K562 (cell line): ENCODE results near the gene CEBPE. TPM values are rescaled to one million over a fixed set of nuclear protein-coding genes. Genes with fewer than 3 reads are reported as not detected.

Source experiments
- BCOR ChIP-seq: fragments of 450-650 bp; IDR thresholded peaks from 2 replicates; pipeline ENCODE4 v1.6.1; 2016
- BMI1 ChIP-seq: fragments of 150-350 bp; IDR thresholded peaks from 2 replicates; pipeline ENCODE4 v1.6.1; 2014; ENCODE audit warnings: low read length
- CBFA2T3 ChIP-seq: fragments of 450-650 bp; IDR thresholded peaks from 2 replicates; pipeline ENCODE4 v1.6.1; 2017
- CCAR2 ChIP-seq: fragments of 200-400 bp; formaldehyde crosslinking; IDR thresholded peaks from 2 replicates; pipeline ENCODE4 v1.6.1; 2017; ENCODE audit warnings: mild to moderate bottlenecking, low read depth, low read length
- EGR1 ChIP-seq: fragments of 450-650 bp; conservative IDR thresholded peaks from 2 replicates; pipeline ENCODE4 v1.6.1; 2017; ENCODE audit warnings: mild to moderate bottlenecking
- EHMT2 ChIP-seq: fragments of 450-650 bp; IDR thresholded peaks from 2 replicates; pipeline ENCODE4 v1.6.1; 2018; ENCODE audit warnings: antibody characterized with exemption
- ELF2 ChIP-seq: fragments of 250-450 bp; sonication (Bioruptor Pico); IDR thresholded peaks from 2 replicates; pipeline ENCODE4 v1.5.0; 2021; ENCODE audit warnings: mild to moderate bottlenecking
- ELF4 ChIP-seq: fragments of 450-650 bp; formaldehyde crosslinking; IDR thresholded peaks from 2 replicates; pipeline ENCODE4 v1.4.0; 2022; ENCODE audit warnings: missing genetic modification characterization
- EP400 ChIP-seq: fragments of 450-650 bp; IDR thresholded peaks from 2 replicates; pipeline ENCODE4 v1.6.1; 2017; ENCODE audit warnings: antibody characterized with exemption, mild to moderate bottlenecking, moderate library complexity
- FOSL1 ChIP-seq: fragments of 200-800 bp; sonication (Bioruptor generic); conservative IDR thresholded peaks from 2 replicates; pipeline ENCODE4 v1.6.1; 2016; ENCODE audit warnings: missing genetic modification characterization, missing compliant biosample characterization
- FOXP1 ChIP-seq: sonication (generic); formaldehyde crosslinking; IDR thresholded peaks from 2 replicates; pipeline ENCODE4 v1.8.0; 2022; ENCODE audit warnings: mild to moderate bottlenecking, missing genetic modification reagents
- HNRNPL ChIP-seq: fragments of 200-400 bp; formaldehyde crosslinking; IDR thresholded peaks from 2 replicates; pipeline ENCODE4 v1.6.1; 2017; ENCODE audit warnings: low read depth, mild to moderate bottlenecking, low read length
- JUNB ChIP-seq: fragments of 450-650 bp; formaldehyde crosslinking; conservative IDR thresholded peaks from 2 replicates; pipeline ENCODE4 v1.4.0; 2020; ENCODE audit warnings: mild to moderate bottlenecking
- KDM1A ChIP-seq, 2 experiments: fragments of 450-650 bp; IDR thresholded peaks; 2 replicates each; pipeline ENCODE4 v1.6.1; 2016; ENCODE audit warnings: mild to moderate bottlenecking in 2 of 2
- KDM2B ChIP-seq: fragments of 250-450 bp; sonication (Bioruptor Pico); IDR thresholded peaks from 2 replicates; pipeline ENCODE4 v1.8.0; 2021; ENCODE audit warnings: mild to moderate bottlenecking, moderate library complexity
- KLF13 ChIP-seq: fragments of 450-650 bp; IDR thresholded peaks from 2 replicates; pipeline ENCODE4 v1.6.1; 2016; ENCODE audit warnings: missing genetic modification characterization, low read depth, mild to moderate bottlenecking, missing compliant biosample characterization, moderate library complexity, borderline replicate concordance
- KLF16 ChIP-seq: IDR thresholded peaks from 2 replicates; pipeline ENCODE4 v1.6.1; 2016; ENCODE audit warnings: antibody characterized with exemption
- MAFK ChIP-seq: IDR thresholded peaks from 2 replicates; pipeline ENCODE4 v1.6.1; 2011; ENCODE audit warnings: low read length, improper control_type of control experiment
- MBD2 ChIP-seq: sonication (generic); IDR thresholded peaks from 2 replicates; pipeline ENCODE4 v1.6.1; 2016; ENCODE audit warnings: low read depth, borderline replicate concordance
- NFATC3 ChIP-seq: fragments of 450-650 bp; IDR thresholded peaks from 2 replicates; pipeline ENCODE4 v1.6.1; 2017; ENCODE audit warnings: mild to moderate bottlenecking
- PRPF4 ChIP-seq: fragments of 200-400 bp; formaldehyde crosslinking; IDR thresholded peaks from one replicate; pipeline ENCODE4 v1.6.1; 2017; ENCODE audit warnings: low read length, low read depth, mild to moderate bottlenecking; ENCODE audit not compliant: insufficient read depth, poor library complexity, severe bottlenecking
- RBM39 ChIP-seq: fragments of 200-400 bp; formaldehyde crosslinking; optimal IDR thresholded peaks from 2 replicates; pipeline ENCODE3; 2018; ENCODE audit warnings: low read depth, low read length
- TCFL5 ChIP-seq: fragments of 250-450 bp; sonication (Bioruptor Pico); conservative IDR thresholded peaks from 2 replicates; pipeline ENCODE4 v1.6.1; 2021; ENCODE audit warnings: mild to moderate bottlenecking, moderate library complexity, matching md5 sums
- YY1 ChIP-seq, 3 experiments: IDR thresholded peaks; 2 replicates each; pipeline ENCODE4 v1.6.1; 2011; ENCODE audit warnings: low read length in 2 of 3, mild to moderate bottlenecking in 2 of 3, moderate library complexity in 2 of 3, borderline replicate concordance in 1 of 3, control low read depth in 1 of 3, low read depth in 1 of 3; ENCODE audit not compliant: insufficient read depth in 3 of 3, insufficient replicate concordance in 2 of 3, control insufficient read depth in 1 of 3, insufficient read length in 1 of 3; ENCODE audit errors: extremely low read depth in 1 of 3
- ZNF217 ChIP-seq: sonication (generic); formaldehyde crosslinking; IDR thresholded peaks from 2 replicates; pipeline ENCODE4 v1.8.0; 2022; ENCODE audit warnings: mild to moderate bottlenecking, missing genetic modification reagents
- ZNF263 ChIP-seq: sonication (generic); formaldehyde crosslinking; IDR thresholded peaks from 2 replicates; pipeline ENCODE4 v1.8.0; 2022; ENCODE audit warnings: mild to moderate bottlenecking, missing genetic modification reagents, borderline replicate concordance
- ZNF316 ChIP-seq: fragments of 450-650 bp; IDR thresholded peaks from 2 replicates; pipeline ENCODE4 v1.6.1; 2016
- ZNF507 ChIP-seq: conservative IDR thresholded peaks from 2 replicates; pipeline ENCODE4 v1.6.1; 2017; ENCODE audit warnings: missing genetic modification characterization, missing compliant biosample characterization
- ZNF668 ChIP-seq: fragments of 250-450 bp; sonication (Bioruptor Pico); IDR thresholded peaks from 2 replicates; pipeline ENCODE4 v1.8.0; 2022; ENCODE audit warnings: mild to moderate bottlenecking, inconsistent platforms
- ZZZ3 ChIP-seq: fragments of 450-650 bp; IDR thresholded peaks from 2 replicates; pipeline ENCODE4 v1.6.1; 2016; ENCODE audit warnings: antibody characterized with exemption, mild to moderate bottlenecking, moderate library complexity
- polyA plus RNA-seq, 8 experiments: library from polyadenylated mRNA; depleted of rRNA in 4 of 8; stranded (reverse) in 5 of 8; unstranded in 3 of 8; fragments of >200 nt; fragmentation: Nextera tagmentation in 2 of 8; fragmentation: Illumina TruSeq in 1 of 8; extraction: Ambion mirVana in 2 of 8; extraction: Trizol in 1 of 8; gene quantifications; 2 replicates each; pipeline versions ENCODE4 v1.2.1 to v1.2.3, GENCODE V29; 2011 to 2014; ENCODE audit warnings: inconsistent platforms in 1 of 8, missing spikeins in 1 of 8
- total RNA-seq, 7 experiments: library from RNA; depleted of rRNA in 6 of 7; stranded (reverse); fragments of >200 nt in 6 of 7; fragmentation: Illumina TruSeq in 2 of 7; extraction: Trizol in 2 of 7; gene quantifications; 2 replicates each; pipeline versions ENCODE4 v1.2.1 to v1.2.3, GENCODE V29; 2011 to 2021; ENCODE audit warnings: low replicate concordance in 1 of 7
- TF ChIP-seq, protein P1 (sequence below), 2 experiments: fragments of 250-450 bp in 1 of 2; fragments of 450-650 bp in 1 of 2; sonication (Bioruptor Pico) in 1 of 2; IDR thresholded peaks; 2 replicates each; pipeline versions ENCODE4 v1.6.1 to v1.8.0; 2016 to 2021; ENCODE audit warnings: mild to moderate bottlenecking in 2 of 2, moderate library complexity in 2 of 2, missing compliant biosample characterization in 1 of 2, missing genetic modification characterization in 1 of 2
- TF ChIP-seq, protein P2 (sequence below): IDR thresholded peaks from 2 replicates; pipeline ENCODE4 v1.6.1; 2014; ENCODE audit warnings: antibody characterized with exemption

Gene CEBPE
- total and polyA plus RNA-seq, 9 of the 15 experiments (the other 6 are each of a cell fraction or from before 2014, with no cell fraction given): 0.09 to 0.15 (median 0.13) TPM; not detected in 6

DNA sequence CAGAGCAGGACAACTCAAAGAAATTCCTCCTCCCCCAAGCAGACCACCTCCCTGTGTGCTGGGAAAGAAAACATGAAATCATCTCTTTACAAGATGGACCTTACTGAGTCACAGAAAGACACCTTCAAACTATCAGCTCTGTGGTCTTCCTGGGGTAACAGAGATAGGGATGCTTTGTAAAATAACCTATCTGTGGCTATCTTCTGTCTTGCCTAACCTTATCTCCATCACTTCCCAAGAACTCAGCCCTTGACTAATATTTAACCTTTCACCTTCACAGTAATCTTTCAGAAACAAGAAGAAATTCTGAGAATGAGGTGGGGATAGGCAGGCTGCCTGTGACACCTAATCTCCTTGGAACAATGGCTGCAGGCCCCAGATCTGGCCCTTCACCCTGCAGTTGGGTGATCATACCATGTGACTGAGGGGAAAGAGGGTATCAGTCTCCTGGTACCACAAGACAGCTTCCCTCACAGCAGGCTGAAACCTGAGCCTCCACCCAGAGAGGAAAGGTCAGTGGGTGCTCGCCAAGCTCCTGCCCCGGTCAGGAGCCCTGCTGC is 27.4 kb upstream of the CEBPE start (continued):
- TF ChIP-seq BCOR (peak; percentile 87; the same call in 1 of the 2 replicates), MAFK (no peak), ZNF263 (CRISPR knock-in tag) (no peak), ELF4 (CRISPR knock-in tag) (peak; percentile 87), CBFA2T3 (peak; percentile 100), ELF2 (CRISPR knock-in tag) (no peak), PRPF4 (no peak), BMI1 (no peak), EP400 (peak; percentile 63), JUNB (no peak), NFATC3 (peak; percentile 73; the same call in 1 of the 2 replicates), RBM39 (no peak), KDM2B (no peak), EHMT2 (peak; percentile 45), KDM1A (IDR thresholded peaks at IDR 0.05) (peak; percentile 99), KLF16 (peak; percentile 98), KLF13 (tag) (no peak), FOXP1 (CRISPR knock-in tag) (no peak), ZNF668 (CRISPR knock-in tag) (peak; percentile 85; the same call in 1 of the 2 replicates), ZNF316 (no peak), TCFL5 (peak; percentile 13; the same call in 1 of the 2 replicates), YY1 (IDR thresholded peaks at IDR 0.05; ENCODE audit: borderline replicate concordance in 1 of 3, control insufficient read depth in 1 of 3, extremely low read depth in 1 of 3, insufficient read depth in 3 of 3, insufficient read length in 1 of 3, insufficient replicate concordance in 2 of 3, low read depth in 1 of 3, low read length in 2 of 3) (peak in 2 of 3 experiments; percentile 22 to 72), FOSL1 (peak; percentile 97), CCAR2 (no peak), ZZZ3 (no peak), HNRNPL (no peak), ZNF507 (no peak), MBD2 (peak; percentile 84), EGR1 (peak; percentile 65), ZNF217 (CRISPR knock-in tag) (no peak)
- TF ChIP-seq, protein P1, sequence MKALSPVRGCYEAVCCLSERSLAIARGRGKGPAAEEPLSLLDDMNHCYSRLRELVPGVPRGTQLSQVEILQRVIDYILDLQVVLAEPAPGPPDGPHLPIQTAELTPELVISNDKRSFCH (CRISPR knock-in tag; IDR thresholded peaks at IDR 0.05): no peak
- TF ChIP-seq, protein P1 (tag; IDR thresholded peaks at IDR 0.05): peak; percentile 93
- TF ChIP-seq, protein P2, sequence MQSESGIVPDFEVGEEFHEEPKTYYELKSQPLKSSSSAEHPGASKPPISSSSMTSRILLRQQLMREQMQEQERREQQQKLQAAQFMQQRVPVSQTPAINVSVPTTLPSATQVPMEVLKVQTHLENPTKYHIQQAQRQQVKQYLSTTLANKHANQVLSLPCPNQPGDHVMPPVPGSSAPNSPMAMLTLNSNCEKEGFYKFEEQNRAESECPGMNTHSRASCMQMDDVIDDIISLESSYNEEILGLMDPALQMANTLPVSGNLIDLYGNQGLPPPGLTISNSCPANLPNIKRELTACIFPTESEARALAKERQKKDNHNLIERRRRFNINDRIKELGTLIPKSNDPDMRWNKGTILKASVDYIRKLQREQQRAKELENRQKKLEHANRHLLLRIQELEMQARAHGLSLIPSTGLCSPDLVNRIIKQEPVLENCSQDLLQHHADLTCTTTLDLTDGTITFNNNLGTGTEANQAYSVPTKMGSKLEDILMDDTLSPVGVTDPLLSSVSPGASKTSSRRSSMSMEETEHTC: peak; percentile 74
